Trophoblast cell (in vitro differentiated cells and primary cell): ENCODE data around the gene WDR7.

Experiments
- DNase-seq, 2 donors: peaks; one replicate each; pipeline ENCODE4 v3.0.0-alpha.2; 2016
- H2AFZ ChIP-seq: 2 replicates; pipeline ENCODE4 v1.6.1; 2013; ENCODE audit warnings: low read length, moderate library complexity, mild to moderate bottlenecking; ENCODE audit not compliant: insufficient read depth, poor library complexity
- H2AK5ac ChIP-seq: 2 replicates; pipeline ENCODE4 v1.6.1; 2013; ENCODE audit warnings: mild to moderate bottlenecking, low read length
- H2BK120ac ChIP-seq: 2 replicates; pipeline ENCODE4 v1.6.1; 2013; ENCODE audit warnings: low read length, mild to moderate bottlenecking, moderate library complexity; ENCODE audit not compliant: insufficient read depth, poor library complexity
- H2BK12ac ChIP-seq: 2 replicates; pipeline ENCODE4 v1.6.1; 2013; ENCODE audit warnings: mild to moderate bottlenecking, low read length, moderate library complexity
- H2BK5ac ChIP-seq: 2 replicates; pipeline ENCODE4 v1.6.1; 2013; ENCODE audit warnings: low read length, low read depth, moderate library complexity, mild to moderate bottlenecking; ENCODE audit not compliant: poor library complexity
- H3K14ac ChIP-seq: 2 replicates; pipeline ENCODE4 v1.6.1; 2013; ENCODE audit warnings: mild to moderate bottlenecking, low read length
- H3K18ac ChIP-seq: 2 replicates; pipeline ENCODE4 v1.6.1; 2013; ENCODE audit warnings: mild to moderate bottlenecking, low read length
- H3K23ac ChIP-seq: 2 replicates; pipeline ENCODE4 v1.6.1; 2013; ENCODE audit warnings: low read length
- H3K27ac ChIP-seq: 2 replicates; pipeline ENCODE4 v1.5.1; 2013; ENCODE audit warnings: low read depth, mild to moderate bottlenecking, inconsistent platforms, low read length, moderate library complexity
- H3K27me3 ChIP-seq: 2 replicates; pipeline ENCODE4 v1.6.1; 2013; ENCODE audit warnings: inconsistent platforms, mild to moderate bottlenecking, low read length, moderate library complexity; ENCODE audit not compliant: insufficient read depth
- H3K36me3 ChIP-seq, 2 experiments: 1 replicate in 1 of 2; 2 replicates in 1 of 2; pipeline ENCODE4 v1.6.1; 2013; ENCODE audit warnings: low read length in 2 of 2, mild to moderate bottlenecking in 2 of 2, moderate library complexity in 1 of 2; ENCODE audit not compliant: insufficient read depth in 2 of 2, control insufficient read depth in 1 of 2
- H3K4ac ChIP-seq: 2 replicates; pipeline ENCODE4 v1.6.1; 2013; ENCODE audit warnings: low read depth, mild to moderate bottlenecking, low read length, moderate library complexity
- H3K4me1 ChIP-seq, 2 experiments: 1 replicate in 1 of 2; 2 replicates in 1 of 2; pipeline ENCODE4 v1.6.1; 2013; ENCODE audit warnings: low read length in 2 of 2, mild to moderate bottlenecking in 2 of 2, moderate library complexity in 1 of 2; ENCODE audit not compliant: insufficient read depth in 2 of 2, control insufficient read depth in 1 of 2
- H3K4me2 ChIP-seq: 2 replicates; pipeline ENCODE4 v1.6.1; 2013; ENCODE audit warnings: inconsistent platforms, mild to moderate bottlenecking, low read length, moderate library complexity
- H3K4me3 ChIP-seq: 2 replicates; pipeline ENCODE4 v1.5.1; 2013; ENCODE audit warnings: mild to moderate bottlenecking, low read depth, low read length, inconsistent platforms
- H3K79me1 ChIP-seq: one replicate; pipeline ENCODE4 v1.6.1; 2013; ENCODE audit warnings: low read length
- H3K79me2 ChIP-seq: 2 replicates; pipeline ENCODE4 v1.6.1; 2013; ENCODE audit warnings: low read length, mild to moderate bottlenecking; ENCODE audit not compliant: control insufficient read depth, insufficient read depth, poor library complexity
- H3K9ac ChIP-seq: 2 replicates; pipeline ENCODE4 v1.6.1; 2013; ENCODE audit warnings: mild to moderate bottlenecking, low read length
- H3K9me3 ChIP-seq: 2 replicates; pipeline ENCODE4 v1.6.1; 2013; ENCODE audit warnings: low read depth, mild to moderate bottlenecking, control low read depth, inconsistent platforms, low read length; ENCODE audit not compliant: insufficient read depth
- H4K12ac ChIP-seq: 2 replicates; pipeline ENCODE4 v1.6.1; 2013; ENCODE audit warnings: low read depth, mild to moderate bottlenecking, low read length, moderate library complexity
- H4K8ac ChIP-seq: 2 replicates; pipeline ENCODE4 v1.6.1; 2013; ENCODE audit warnings: low read depth, mild to moderate bottlenecking, low read length, moderate library complexity
- H4K91ac ChIP-seq: one replicate; pipeline ENCODE4 v1.6.1; 2013; ENCODE audit warnings: low read depth, mild to moderate bottlenecking, low read length, moderate library complexity
- WGBS: extraction: QIAGEN DNeasy Blood & Tissue Kit; methylation state at CpG from one replicate; pipeline ENCODE4 v1.1.7; 2013; ENCODE audit warnings: missing lambda C conversion rate; ENCODE audit not compliant: insufficient read length, insufficient coverage; ENCODE audit errors: extremely low coverage; 5-methylcytosine and 5-hydroxymethylcytosine counted together

WDR7 gene

GRCh38 chr18:56739731-56740130, 88.6 kb downstream of the WDR7 start:
- no peak overlapping the region for H3K18ac ChIP-seq
- no peak overlapping the region for H3K27ac ChIP-seq
- no peak overlapping the region for H2AFZ ChIP-seq
- no peaks in the 10 kb centered on the region for H3K27me3 ChIP-seq
- H3K23ac ChIP-seq: no peak overlapping the region
- no peak overlapping the region for H4K8ac ChIP-seq
- no peak overlapping the region for H3K9ac ChIP-seq
- no peak overlapping the region for H2BK120ac ChIP-seq
- no peaks in the 10 kb centered on the region for H3K4me1 ChIP-seq
- no peak for DNase-seq
- no peak overlapping the region for H4K91ac ChIP-seq
- no peak overlapping the region for H4K12ac ChIP-seq
- no peaks in the 10 kb centered on the region for H3K79me1 ChIP-seq
- no peak overlapping the region for H2AK5ac ChIP-seq
- H3K14ac ChIP-seq: no peak overlapping the region
- H3K4me2 ChIP-seq: no peak overlapping the region
- H3K79me2 ChIP-seq: no peaks in the 10 kb centered on the region
- H2BK12ac ChIP-seq: no peak overlapping the region
- H3K4me3 ChIP-seq: no peak overlapping the region
- WGBS: no CpG with 5 or more reads among the region's 2 CpGs
- H2BK5ac ChIP-seq: no peak overlapping the region
- H3K4ac ChIP-seq: no peak overlapping the region
- no peaks in the 10 kb centered on the region for H3K9me3 ChIP-seq
- no peaks in the 10 kb centered on the region for H3K36me3 ChIP-seq

- Histone ChIP-seq H4K8ac (no peak overlapping the region), H3K9ac (no peak overlapping the region), H3K23ac (no peak overlapping the region), H2BK12ac (no peak overlapping the region), H3K36me3 (no peaks in the 10 kb centered on the region), H3K27ac (no peak overlapping the region), H3K18ac (no peak overlapping the region), H3K9me3 (no peaks in the 10 kb centered on the region), H4K91ac (no peak overlapping the region), H2BK5ac (no peak overlapping the region), H3K4me1 (no peaks in the 10 kb centered on the region), H4K12ac (no peak overlapping the region), H2BK120ac (no peak overlapping the region), H3K27me3 (no peaks in the 10 kb centered on the region), H2AFZ (no peak overlapping the region), H2AK5ac (no peak overlapping the region), H3K79me1 (no peaks in the 10 kb centered on the region), H3K14ac (no peak overlapping the region), H3K4me2 (no peak overlapping the region), H3K4ac (no peak overlapping the region), H3K79me2 (no peaks in the 10 kb centered on the region), H3K4me3 (no peak overlapping the region)
- WGBS: no CpG with 5 or more reads among the region's 1 CpG
- no peak for DNase-seq
Observed at GRCh38 chr18:56740645-56741044, 89.5 kb downstream of the WDR7 start.

GRCh38 chr18:56741685-56742084, 90.5 kb downstream of the WDR7 start:
- WGBS: no CpG with 5 or more reads among the region's 1 CpG

GRCh38 chr18:56743115-56743514, 92.0 kb downstream of the WDR7 start:
- no peak for DNase-seq
- H3K4me2 ChIP-seq: no peak overlapping the region
- H4K8ac ChIP-seq: no peak overlapping the region
- H2AK5ac ChIP-seq: no peak overlapping the region
- no peak overlapping the region for H4K12ac ChIP-seq
- no peak overlapping the region for H3K4ac ChIP-seq
- no peak overlapping the region for H3K18ac ChIP-seq
- no peak overlapping the region for H3K9ac ChIP-seq
- no peak overlapping the region for H4K91ac ChIP-seq
- no peaks in the 10 kb centered on the region for H3K9me3 ChIP-seq
- no peak overlapping the region for H3K27ac ChIP-seq
- no peak overlapping the region for H3K4me3 ChIP-seq
- no peaks in the 10 kb centered on the region for H3K79me1 ChIP-seq
- H2AFZ ChIP-seq: no peak overlapping the region
- H3K79me2 ChIP-seq: no peaks in the 10 kb centered on the region
- no peaks in the 10 kb centered on the region for H3K4me1 ChIP-seq
- no peak overlapping the region for H3K14ac ChIP-seq
- H3K23ac ChIP-seq: no peak overlapping the region
- no peaks in the 10 kb centered on the region for H3K36me3 ChIP-seq
- no CpG with 5 or more reads among the region's 4 CpGs for WGBS
- H2BK120ac ChIP-seq: no peak overlapping the region
- H3K27me3 ChIP-seq: no peaks in the 10 kb centered on the region
- H2BK5ac ChIP-seq: no peak overlapping the region
- H2BK12ac ChIP-seq: no peak overlapping the region

More at GRCh38 chr18:56741685-56742084, 90.5 kb downstream of the WDR7 start:
- H3K4me2 ChIP-seq: no peak overlapping the region
- H2AK5ac ChIP-seq: no peak overlapping the region
- no peak overlapping the region for H2BK12ac ChIP-seq
- no peaks in the 10 kb centered on the region for H3K9me3 ChIP-seq
- no peak overlapping the region for H3K4me3 ChIP-seq
- no peaks in the 10 kb centered on the region for H3K79me1 ChIP-seq
- H3K79me2 ChIP-seq: no peaks in the 10 kb centered on the region
- no peak for DNase-seq
- no peak overlapping the region for H3K23ac ChIP-seq
- H4K8ac ChIP-seq: no peak overlapping the region
- H2AFZ ChIP-seq: no peak overlapping the region
- H3K4me1 ChIP-seq: no peaks in the 10 kb centered on the region
- H3K14ac ChIP-seq: no peak overlapping the region
- H2BK5ac ChIP-seq: no peak overlapping the region
- H3K18ac ChIP-seq: no peak overlapping the region
- H4K91ac ChIP-seq: no peak overlapping the region
- no peak overlapping the region for H3K4ac ChIP-seq
- no peaks in the 10 kb centered on the region for H3K36me3 ChIP-seq
- no peak overlapping the region for H2BK120ac ChIP-seq
- H3K9ac ChIP-seq: no peak overlapping the region
- H4K12ac ChIP-seq: no peak overlapping the region
- no peaks in the 10 kb centered on the region for H3K27me3 ChIP-seq
- no peak overlapping the region for H3K27ac ChIP-seq
